ENCODE results near the gene TRAPPC11.

TRAPPC11 gene

GRCh38 chr4:183636923-183637322, 22.2 kb upstream of the TRAPPC11 start:
- POLR2A ChIA-PET: no interaction called here
- CTCF ChIA-PET: no interaction called here
- no peak for TF ChIP-seq CTCF (IDR thresholded peaks at IDR 0.05; ENCODE audit: control extremely low read depth, extremely low read depth, low read depth, missing control alignments)
- no peak for DNase-seq (ENCODE audit: extremely low spot score)

GRCh38 chr4:183637461-183637860, 21.6 kb upstream of the TRAPPC11 start:
- CTCF ChIA-PET: no interaction called here
- TF ChIP-seq CTCF (IDR thresholded peaks at IDR 0.05; ENCODE audit: control extremely low read depth, extremely low read depth, low read depth, missing control alignments): no peak
- DNase-seq (ENCODE audit: extremely low spot score): no peak
- POLR2A ChIA-PET: no interaction called here

- ChIA-PET POLR2A (no interaction called here), CTCF (no interaction called here)
- TF ChIP-seq CTCF (IDR thresholded peaks at IDR 0.05; ENCODE audit: control extremely low read depth, extremely low read depth, low read depth, missing control alignments): no peak
Measured at GRCh38 chr4:183638436-183638835, 20.7 kb upstream of the TRAPPC11 start.

GRCh38 chr4:183639291-183639690, 19.8 kb upstream of the TRAPPC11 start:
- TF ChIP-seq CTCF (IDR thresholded peaks at IDR 0.05; ENCODE audit: control extremely low read depth, extremely low read depth, low read depth, missing control alignments): no peak
- ChIA-PET POLR2A (no interaction called here), CTCF (no interaction called here)
- no peak for DNase-seq (ENCODE audit: extremely low spot score)

More at GRCh38 chr4:183638436-183638835, 20.7 kb upstream of the TRAPPC11 start:
- no peak for DNase-seq (ENCODE audit: extremely low spot score)

GRCh38 chr4:183645326-183645725, 13.8 kb upstream of the TRAPPC11 start:
- CTCF ChIA-PET: interaction anchor here (2.1 kb wide), 1 partner anchor 34 kb away, joined by 7 read pairs; no protein-coding TSS in a partner anchor
- POLR2A ChIA-PET: no interaction called here
- DNase-seq (ENCODE audit: extremely low spot score): no peak
- TF ChIP-seq CTCF (IDR thresholded peaks at IDR 0.05; ENCODE audit: control extremely low read depth, extremely low read depth, low read depth, missing control alignments): no peak

- DNase-seq (ENCODE audit: extremely low spot score): no peak
- CTCF ChIA-PET: interaction anchor here (0.8 to 1.6 kb wide), 3 partner anchors 13 to 154 kb away, joined by 3 to 6 read pairs (median 4); no protein-coding TSS in a partner anchor
- no peak for TF ChIP-seq CTCF (IDR thresholded peaks at IDR 0.05; ENCODE audit: control extremely low read depth, extremely low read depth, low read depth, missing control alignments)
- POLR2A ChIA-PET: no interaction called here
Measured at GRCh38 chr4:183657564-183657963, 1.5 kb upstream of the TRAPPC11 start.
